Skin of body (tissue), 2 donors: ENCODE results near the gene ANKAR. TPM values are rescaled to one million over a fixed set of nuclear protein-coding genes. Genes with fewer than 3 reads are reported as not detected.
"Not testable (repeated sequence)": the region's sequence is repeated elsewhere in the genome, so short reads cannot be mapped to it uniquely, and the experiment has no call there.

ENCODE experiments used
- DNase-seq: peaks from one replicate; lab custom pipeline; 2025; lab: John Stamatoyannopoulos, UW
- total RNA-seq: library from RNA; depleted of rRNA; stranded (reverse); fragments of >200 nt; gene quantifications from one replicate; pipeline ENCODE4 v1.2.3, GENCODE V29; 2014

ANKAR gene, protein sequence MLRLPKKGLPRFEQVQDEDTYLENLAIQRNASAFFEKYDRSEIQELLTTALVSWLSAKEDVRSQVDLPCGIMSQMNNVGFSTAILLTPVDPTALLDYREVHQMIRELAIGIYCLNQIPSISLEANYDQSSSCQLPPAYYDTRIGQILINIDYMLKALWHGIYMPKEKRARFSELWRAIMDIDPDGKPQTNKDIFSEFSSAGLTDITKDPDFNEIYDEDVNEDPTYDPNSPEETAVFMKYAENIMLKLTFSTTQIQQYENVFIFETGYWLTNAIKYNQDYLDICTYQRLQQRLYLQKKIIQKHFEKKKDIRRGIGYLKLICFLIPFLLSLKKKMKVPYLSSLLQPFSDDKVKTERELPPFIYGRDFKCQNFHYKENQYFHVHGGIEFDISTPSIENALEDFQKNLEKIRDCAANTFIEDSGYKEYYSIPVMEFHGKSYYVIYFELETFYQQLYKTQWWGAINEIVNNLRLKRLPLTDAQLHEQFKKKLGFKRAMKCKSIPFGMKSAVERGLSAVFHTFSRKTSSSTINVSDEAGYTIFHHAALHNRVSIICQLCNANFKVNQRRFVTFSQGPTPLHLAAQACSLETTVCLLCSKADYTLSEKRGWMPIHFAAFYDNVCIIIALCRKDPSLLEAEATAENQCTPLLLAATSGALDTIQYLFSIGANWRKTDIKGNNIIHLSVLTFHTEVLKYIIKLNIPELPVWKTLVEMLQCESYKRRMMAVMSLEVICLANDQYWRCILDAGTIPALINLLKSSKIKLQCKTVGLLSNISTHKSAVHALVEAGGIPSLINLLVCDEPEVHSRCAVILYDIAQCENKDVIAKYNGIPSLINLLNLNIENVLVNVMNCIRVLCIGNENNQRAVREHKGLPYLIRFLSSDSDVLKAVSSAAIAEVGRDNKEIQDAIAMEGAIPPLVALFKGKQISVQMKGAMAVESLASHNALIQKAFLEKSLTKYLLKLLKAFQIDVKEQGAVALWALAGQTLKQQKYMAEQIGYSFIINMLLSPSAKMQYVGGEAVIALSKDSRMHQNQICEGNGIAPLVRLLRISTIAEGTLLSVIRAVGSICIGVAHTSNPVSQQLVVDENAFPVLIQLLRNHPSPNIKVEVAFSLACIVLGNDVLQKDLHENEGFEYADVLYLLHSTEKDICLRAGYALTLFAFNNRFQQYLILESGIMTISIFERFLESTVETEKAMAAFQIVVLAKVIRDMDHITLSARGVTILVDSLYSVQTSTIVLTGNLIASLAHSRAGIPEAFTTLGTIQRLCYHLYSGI (N-terminal part only)
- 15.9 TPM for total RNA-seq

DNA sequence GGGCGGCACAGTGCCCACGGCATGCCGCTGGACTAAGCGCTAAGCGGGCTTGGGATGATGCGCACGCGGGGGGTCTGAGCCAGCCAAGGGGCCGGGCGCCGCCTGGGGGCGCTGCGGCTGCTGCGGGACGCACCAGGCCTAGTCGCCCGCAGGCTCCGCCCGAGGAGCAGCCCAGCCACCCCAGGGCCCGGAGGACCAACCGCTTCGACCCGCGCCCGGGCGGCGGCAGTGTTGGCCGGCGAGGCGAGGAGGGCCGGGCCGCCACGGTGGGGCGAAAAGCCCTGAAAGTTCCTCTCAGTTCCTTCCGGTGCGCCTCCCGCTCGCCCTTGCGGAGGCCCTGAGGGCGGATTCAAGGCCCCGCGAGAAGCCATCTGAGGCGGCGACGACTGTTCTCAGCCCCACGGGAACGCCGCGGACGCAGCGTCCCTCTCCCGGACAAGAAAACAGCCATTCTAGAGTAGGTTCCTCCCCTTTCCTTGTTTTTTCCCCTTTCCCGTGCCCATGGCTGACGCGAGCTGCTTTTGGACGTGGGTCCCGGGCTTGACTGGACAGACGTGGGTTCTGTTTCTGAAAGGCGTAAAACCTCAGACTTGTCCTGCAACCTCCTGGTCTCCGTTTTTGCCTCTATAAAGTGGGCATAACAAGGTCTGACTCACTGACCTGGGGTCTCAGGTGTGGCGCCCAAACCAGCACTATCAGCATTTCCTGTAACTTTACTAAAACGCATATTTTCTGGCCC is at the start of gene ANKAR:
ANKAR (plus strand) TSS at position 297 of the 739 bp plus-strand sequence. CDS start 1,821 bp downstream, outside the sequence.
- peak; percentile 62 for DNase-seq

DNA sequence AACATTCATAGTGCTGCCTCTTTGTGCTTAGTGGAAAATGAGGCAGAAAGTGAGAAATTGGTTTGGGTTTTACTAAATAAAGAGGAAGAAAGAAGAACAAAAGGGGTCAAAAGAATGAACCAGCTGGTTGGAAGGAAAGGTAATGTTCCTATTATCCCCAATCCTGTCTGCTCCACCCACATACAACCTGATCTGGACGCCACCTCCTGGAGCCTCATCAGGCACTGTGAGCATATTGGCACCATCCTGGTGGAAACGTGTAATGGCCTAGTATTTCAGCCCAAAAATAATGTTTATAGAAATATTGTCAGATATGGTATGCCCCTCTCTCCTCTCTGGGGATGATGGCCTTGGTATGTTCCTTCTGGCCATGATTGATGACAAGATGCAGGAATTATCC is 48.8 kb upstream of the ANKAR start:
- DNase-seq: no peak

DNA sequence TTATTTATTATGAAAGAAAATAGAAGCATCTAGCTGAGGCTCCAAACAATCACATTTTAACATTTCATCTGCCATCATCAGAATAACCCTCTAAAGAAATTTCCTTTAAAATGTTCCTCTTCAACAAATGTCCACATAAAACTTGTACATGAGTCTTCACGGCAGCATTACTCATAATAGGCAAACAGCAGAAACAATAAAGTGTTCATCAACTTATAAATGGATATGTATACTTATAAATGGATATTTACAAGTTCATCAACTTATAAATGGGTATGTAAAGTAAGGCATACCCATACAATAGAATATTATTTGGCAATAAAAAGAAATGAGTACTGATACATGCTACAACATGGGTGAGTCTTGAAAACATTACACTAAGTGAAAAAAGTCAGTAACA is 46.7 kb upstream of the ANKAR start:
- DNase-seq: no peak

DNA sequence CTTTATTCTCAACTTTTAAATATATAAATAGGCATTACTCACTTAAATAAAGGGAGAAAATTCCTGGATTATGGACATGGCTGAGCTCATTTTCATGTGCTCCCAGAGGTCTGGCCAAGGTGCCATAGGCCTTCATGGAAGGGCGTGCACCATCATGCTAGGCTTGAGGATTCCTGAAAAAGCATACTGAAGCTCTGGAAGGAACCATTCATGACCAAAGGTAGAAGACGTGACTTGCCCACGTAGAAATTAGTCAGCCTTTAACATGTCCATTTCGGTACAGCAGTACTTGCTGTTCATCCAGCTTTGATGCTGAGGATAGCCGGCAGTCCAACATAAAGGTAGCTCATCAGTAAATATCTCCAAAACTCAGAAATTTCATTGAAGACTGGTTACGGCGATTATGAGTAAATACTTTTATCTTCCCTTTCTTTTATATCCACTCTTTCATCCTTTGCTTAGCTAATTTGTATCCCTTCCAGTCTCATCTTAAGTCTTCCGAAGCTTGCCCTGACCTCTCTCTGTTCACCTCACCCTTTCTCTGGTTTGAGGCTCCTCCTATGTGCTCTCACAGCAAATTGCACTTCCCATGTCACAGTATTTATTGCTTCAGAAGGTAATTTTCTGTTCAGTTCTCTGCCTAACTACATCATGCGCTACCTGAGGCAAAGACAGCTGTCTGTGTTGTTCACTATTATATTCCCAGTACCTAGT is 45.5 kb upstream of the ANKAR start:
- DNase-seq: no peak

DNA sequence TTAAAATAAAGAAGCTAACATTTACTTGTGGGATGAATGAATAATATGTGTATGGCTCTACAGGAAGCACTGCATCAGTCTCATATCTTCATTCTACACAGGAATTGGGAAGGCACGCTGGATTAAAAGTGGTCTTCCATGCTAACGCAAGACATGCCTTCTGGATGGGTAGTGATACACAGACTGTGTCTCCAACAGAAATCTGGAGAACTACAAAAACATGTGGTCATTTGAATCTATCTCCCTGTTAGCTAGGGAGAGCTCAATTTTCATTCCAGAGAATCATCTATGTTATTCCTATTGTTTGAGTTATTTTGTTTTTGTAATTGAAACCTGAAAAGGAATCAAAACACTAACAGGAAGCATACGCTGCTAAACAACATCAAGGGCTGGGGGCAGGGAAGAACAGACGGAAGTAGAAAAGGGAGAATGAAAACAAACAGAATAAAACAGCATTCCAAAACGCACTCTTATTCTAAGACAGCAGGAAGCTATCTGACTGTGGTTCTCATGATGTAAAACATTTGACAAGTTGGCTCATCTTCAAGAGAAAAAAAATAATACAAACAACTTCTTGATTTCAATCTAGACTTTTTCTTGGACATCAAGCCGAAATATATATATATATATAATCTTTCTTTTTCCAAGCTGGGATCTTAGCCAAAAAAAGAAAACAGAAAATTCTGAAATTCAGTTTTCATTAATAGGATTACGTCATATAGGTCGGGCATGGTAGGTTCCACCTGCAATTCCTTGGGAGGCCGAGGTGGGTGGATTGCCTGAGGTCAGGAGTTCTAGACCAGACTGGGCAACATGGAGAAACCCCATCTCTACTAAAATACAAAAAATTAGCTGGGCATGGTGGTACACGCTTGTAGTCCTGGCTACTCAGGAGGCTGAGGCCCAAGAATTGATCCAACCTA is 44.7 kb upstream of the ANKAR start:
- DNase-seq: peak; percentile 16

DNA sequence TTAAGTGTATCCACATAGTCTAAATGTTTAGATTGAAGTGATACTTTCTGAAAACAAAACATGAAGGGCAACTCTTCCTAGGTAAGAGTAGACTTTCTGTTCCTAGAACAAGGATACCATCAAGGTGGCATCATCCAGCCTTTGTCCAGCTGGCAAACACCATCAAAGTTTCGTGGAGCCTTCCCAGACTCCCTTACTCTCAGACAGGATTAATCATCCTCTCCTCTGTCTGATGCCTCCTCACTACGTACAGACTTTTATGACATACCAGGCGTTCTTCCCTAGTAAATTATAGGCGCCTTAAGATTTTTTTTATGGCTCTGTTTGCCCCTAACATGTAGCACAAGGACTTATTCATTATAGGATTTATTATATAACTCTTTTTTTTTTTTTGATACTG is 42.6 kb upstream of the ANKAR start:
- no peak for DNase-seq

DNA sequence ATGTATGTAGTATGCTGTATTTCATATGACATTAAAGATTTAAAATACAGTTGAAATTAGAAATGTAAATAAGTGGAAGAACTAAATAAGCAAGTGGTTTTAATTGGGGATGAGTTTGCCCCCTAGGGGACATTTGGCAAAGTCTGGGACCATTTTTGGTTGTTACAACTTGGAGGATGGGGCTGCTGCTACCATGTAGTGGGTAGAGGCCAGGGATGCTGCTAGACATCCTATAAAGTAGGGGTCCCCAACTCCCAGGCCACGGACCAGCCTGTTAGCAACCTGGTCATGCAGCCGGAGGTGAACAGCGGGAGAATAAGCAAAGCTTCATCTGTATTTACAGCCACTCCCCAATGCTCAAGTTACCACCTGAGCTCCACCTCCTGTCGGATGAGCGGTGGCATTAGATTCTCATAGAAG is 41.1 kb upstream of the ANKAR start:
- DNase-seq: no peak

DNA sequence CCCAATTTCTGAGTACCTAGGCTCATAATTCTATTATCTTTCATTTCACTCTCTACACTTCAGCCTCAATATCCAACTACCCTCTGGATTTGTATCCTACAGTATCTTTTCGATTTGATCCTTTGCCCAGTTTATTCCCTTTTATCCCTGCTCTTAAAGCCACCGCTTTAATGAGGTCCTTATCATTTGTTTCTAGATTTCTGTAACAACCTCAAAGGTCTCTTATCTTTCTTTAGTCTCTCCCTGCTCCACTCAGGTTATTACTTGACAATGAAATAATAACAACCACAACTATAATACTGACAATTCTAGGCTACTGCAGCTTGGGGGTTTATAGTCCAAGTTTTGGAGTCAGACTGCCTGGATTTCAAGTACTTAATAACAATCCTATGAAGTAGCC is 39.1 kb upstream of the ANKAR start:
- DNase-seq: no peak

DNA sequence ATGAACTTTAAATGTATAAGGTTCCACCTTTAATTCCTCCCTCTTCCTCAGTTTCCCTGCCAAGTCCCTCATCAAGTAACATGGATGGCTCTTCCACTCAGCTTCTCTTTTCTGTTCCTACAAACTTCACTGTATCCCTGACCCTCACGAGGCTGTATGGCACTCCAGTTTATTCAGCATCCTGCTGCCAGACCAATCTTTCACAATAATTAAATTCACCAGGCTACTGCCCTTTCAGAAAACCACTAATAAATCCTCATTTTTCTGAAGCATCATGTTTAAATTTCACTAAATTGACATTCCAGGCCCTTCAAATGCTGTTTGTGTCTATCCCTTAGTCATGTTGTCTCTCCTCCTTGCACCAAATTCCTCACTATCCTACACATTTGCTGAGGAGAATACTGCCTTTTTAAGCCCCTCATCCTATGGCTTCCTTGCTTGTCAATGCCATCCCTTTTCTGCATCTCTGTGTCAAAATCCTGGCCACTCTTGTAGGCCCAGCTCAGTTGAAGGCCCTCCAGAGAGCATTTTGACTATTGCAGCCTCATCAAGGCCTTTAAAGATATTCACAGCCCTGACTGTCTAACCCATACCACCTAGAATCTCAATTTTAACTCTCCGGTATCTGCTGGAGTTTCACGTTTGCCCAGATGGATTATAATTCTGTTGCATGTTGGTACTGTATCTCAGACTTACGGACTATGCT is 36.0 kb upstream of the ANKAR start:
- DNase-seq: no peak

DNA sequence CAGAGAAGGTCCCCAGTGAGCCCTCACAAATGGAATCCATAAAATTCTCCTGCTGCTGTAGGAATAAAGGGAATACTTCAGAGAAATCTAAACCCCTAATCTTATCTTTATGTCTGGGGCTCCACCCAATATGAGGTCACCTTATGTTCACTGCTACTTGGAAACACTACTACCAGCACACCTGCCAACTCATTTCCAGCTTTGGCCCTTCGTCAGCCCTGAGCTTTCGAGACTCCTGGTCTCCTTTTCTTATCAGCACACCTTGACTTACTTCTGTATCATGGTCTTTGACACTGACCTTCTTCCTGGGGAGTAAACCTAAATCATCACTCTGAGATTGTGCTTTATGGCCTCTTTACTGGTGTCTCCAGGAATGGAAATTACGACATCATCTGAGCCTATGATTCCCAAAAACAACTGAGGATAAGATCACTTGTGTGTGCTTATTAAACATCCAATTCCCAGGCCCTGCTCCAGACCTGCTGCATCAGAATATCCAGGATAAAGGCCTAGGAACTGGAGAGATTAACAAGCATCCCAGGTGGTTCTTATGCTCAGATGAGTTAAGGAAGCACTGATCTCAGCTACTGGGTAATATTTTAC is 35.4 kb upstream of the ANKAR start:
- DNase-seq: no peak

DNA sequence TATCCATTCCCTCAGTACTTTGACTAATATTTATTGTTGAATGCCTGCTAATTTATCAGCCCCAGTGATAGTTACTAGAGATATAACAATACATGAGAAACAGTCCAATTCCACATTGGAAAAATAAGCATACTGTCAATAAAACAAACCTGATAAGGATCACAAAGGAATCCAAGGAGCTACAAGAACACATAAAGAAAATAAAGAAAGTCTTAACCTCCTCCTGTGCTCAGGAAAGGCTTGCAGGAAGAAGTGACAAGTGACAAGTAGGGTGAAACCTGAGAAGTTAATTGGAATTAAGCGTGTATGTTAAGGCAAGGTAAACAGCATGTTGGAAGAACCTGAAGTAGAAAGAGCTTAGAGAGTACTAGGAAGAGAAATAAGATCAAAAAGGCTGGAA is 33.5 kb upstream of the ANKAR start:
- no peak for DNase-seq

DNA sequence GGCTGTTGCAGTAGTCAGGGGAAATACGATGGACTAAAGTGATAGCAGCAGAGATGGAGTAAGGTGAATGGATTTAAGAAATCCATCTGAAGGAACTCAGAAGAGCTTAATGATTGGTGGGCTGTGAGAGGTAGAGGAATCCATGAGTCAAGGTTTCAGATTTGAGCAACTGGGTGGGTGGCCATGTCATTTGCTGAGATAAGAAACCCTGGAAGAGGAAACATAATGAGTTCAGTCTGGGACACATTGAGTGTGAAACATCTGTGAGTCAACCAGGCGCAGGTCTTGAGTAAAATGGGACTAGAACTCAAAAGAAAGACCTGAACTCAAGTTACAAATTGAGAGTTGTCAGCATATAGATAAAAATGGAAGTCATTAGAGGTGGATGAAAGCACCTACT is 32.9 kb upstream of the ANKAR start:
- no peak for DNase-seq

DNA sequence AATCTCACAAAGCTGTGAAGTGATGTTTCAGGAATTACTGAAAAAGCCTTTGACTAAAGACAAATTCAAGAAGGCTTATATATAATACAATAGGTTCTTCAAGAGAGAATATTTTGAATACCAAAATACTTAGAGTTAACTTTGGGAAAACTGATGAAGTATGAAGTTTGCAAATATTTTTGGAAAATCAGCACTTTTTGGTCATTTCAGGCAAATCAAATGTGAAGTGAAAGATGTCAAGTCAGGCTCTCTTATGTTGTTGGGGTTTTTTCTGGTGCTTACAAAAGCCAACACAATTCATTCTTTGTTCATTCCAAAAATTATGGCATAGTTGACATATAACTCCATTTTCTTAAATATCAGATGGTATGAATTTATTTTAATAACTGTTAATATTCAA is 27.9 kb upstream of the ANKAR start:
- no peak for DNase-seq

DNA sequence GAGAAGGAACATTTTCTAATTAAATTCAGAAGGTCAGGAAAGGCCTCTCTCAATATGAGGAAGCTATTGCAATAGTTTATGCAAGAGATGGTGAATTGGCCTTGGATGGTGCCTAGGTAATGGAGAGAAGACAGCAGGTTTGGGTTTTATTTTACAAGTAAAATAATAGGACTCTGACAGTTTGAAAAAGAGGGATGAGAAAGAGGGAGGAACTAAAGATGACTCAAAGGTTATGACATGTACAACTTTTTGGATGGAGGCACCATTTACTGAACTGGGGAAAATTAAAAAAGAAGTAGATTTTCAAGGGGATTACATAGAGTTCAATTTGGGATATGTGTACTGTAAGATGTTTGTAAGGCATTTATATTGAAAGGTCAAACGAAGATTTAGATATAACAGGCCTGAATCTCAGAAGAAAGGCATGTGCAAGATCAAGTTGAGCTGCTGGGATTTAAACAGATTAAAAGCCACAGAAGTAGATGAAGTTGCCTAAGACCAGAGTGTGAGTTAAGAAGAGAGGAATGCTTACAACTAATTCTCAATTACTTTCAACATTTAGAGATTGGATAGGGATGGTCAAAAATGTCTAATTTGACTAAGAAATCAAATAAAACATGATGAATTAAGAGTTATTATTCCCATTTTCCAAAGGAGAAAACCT is 25.5 kb upstream of the ANKAR start:
- no peak for DNase-seq

DNA sequence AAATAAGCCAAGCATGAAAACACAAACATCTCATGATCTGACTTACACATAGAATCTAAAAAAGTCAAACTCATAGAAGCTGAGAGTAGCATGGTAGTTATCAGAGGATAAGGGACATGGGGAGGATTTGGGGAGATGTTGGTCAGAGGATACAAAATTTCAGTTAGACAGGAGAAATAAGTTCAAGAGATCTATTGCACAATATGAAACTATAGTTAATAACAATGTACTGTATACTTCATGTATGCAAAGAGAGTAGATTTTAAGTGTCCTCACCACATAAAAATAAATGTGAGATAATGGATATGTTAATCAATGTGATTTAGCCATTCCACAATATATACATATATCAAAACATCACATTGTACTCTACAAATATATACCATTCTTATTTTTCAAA is 23.2 kb upstream of the ANKAR start:
- DNase-seq: no peak

DNA sequence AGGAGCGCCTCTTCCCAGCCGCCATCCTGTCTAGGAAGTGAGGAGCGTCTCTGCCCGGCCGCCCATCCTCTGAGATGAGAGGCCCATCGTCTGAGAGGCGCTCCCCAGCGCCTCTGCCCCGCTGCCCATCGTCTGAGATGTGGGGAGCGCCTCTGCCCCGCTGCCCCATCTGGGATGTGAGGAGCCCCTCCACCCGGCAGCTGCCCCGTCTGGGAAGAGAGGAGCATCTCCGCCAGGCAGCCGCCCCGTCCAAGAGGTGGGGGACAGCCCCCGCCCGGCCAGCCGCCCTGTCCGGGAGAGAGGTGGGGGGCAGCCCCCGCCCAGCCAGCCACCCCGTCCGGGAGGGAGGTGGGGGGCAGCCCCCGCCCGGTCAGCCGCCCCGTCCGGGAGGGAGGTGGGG is 21.0 kb upstream of the ANKAR start:
- DNase-seq: not testable (repeated sequence)

DNA sequence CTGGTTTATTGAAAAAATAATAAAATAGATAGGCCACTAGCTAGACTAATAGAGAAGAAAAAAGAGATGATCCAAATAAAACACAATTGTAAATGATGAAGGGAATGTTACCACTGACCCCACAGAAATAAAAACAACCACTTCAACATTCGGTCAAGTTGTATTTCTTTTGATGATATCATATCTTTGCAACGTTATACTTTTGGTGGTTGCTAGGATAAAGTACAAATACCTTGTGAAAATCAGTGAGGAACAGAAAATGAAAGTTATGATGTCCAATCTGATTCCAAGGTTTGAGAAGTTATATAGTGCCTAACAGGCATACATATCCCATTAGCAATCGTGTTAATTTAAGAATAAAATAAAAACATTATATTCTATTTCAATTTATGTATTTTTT is 19.8 kb upstream of the ANKAR start:
- no peak for DNase-seq

DNA sequence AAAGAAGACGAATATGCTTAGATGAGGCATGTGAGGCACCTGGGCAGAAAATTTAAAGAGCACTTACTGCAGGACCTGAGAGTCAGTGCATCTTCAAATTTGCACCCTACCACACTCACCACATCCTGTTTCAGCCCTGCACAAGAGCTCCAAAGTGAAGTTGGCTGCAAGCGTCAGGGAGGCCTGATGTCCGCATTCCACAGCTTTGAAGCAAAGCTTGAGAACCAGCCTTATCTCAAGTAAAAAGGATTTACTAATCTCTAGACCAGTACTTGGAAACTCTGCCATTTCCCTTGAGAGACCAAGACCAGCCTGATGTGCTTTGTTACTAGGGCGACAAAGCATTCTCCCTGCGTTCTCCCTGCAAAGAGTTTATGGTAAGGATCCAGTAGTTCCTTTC is 16.6 kb upstream of the ANKAR start:
- DNase-seq: no peak
